Measurements from ENCODE around the gene PRKACG.

PRKACG gene

DNA sequence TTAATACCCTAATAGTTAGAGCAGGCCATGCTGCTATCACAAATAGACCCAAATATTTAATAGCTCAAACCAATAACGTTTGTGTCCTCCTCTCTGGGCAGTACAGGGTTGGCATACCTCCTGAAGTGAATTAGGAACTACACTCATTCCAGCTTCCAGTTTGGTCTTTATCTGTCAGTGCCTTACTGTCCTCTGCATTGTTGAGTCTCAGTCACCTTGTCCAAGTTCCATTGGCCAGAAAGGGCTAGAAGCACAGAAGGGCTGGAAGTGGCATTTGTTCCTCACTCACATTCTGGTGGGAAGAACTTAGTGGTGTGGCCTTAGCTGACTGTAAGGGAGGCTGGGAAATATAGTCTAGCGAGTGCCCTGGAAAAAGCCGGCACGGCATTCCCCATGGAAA is 32.8 kb upstream of the PRKACG start:
- peaks cover 24 to 36% (median 33%) of the 10 kb centered on the region in 10 experiments for H3K4me1 ChIP-seq
- H3K4me2 ChIP-seq: peak overlapping the region; percentile 45 to 72 (median 66)
- 0 out of 22 replicates have a peak overlapping the region, but pooled peaks of 1 of the 11 experiments have one; percentile 32 for H3K9ac ChIP-seq

DNA sequence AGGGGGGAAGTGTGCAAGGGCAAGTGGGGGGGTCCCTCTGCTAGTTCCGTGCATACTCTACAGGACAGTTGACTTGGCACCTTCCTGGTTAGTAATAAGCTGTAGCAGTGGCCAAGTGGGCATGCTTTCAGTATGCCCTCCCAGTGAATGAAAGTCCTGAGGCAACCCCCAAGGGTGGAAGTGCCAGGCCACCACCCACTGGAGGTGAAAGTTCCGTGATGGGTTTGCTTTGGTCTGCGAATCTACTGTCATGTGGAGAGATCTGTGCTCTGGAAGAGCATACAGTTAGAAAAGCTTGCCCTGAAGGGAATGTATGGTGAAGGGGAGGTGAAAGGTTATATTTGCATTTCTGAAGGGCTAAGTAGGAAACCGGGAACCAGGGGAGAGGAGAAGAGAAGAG is 31.9 kb upstream of the PRKACG start:
- Histone ChIP-seq H3K4me1 (peaks cover 24 to 36% (median 33%) of the 10 kb centered on the region in 10 experiments), H4K20me1 (peaks cover 0 to 79% (median 34%) of the 10 kb centered on the region in 11 experiments; a peak in 16 of 22 replicates), H3K4me3 (no peak overlapping the region), H3K27me3 (no peaks in the 10 kb centered on the region), H3K9ac (no peak overlapping the region), H3K9me3 (replicated peaks in 1 of 11) (no peaks in the 10 kb centered on the region), H3K27ac (no peak overlapping the region), H3K4me2 (peak overlapping the region in 8 of 11 experiments; percentile 12 to 36 (median 26); a peak in 10 of 22 replicates), H3K36me3 (peaks cover 9 to 64% (median 39%) of the 10 kb centered on the region in 11 experiments)
- TF ChIP-seq Cebpa-rat (IDR thresholded peaks at IDR 0.05): no peak

More for the DNA sequence above, 32.8 kb upstream of the PRKACG start:
- TF ChIP-seq Cebpa-rat (IDR thresholded peaks at IDR 0.05): no peak
- peaks cover 9 to 64% (median 43%) of the 10 kb centered on the region in 11 experiments for H3K36me3 ChIP-seq
- H3K9me3 ChIP-seq (replicated peaks in 1 of 11): no peaks in the 10 kb centered on the region
- no peaks in the 10 kb centered on the region for H3K27me3 ChIP-seq
- H4K20me1 ChIP-seq: peaks cover 0 to 70% (median 28%) of the 10 kb centered on the region in 11 experiments; a peak in 16 of 22 replicates
- H3K4me3 ChIP-seq: no peak overlapping the region
- no peak overlapping the region for H3K27ac ChIP-seq

GRCh38 chr9:69044240-69045219 is 30.6 kb upstream of the PRKACG start:
- Histone ChIP-seq H3K27ac (no peak overlapping the region), H3K36me3 (peaks cover 9 to 56% (median 38%) of the 10 kb centered on the region in 11 experiments), H3K4me3 (no peak overlapping the region), H4K20me1 (peaks cover 0 to 92% (median 39%) of the 10 kb centered on the region in 11 experiments; a peak in 16 of 22 replicates), H3K27me3 (no peaks in the 10 kb centered on the region), H3K9me3 (replicated peaks in 1 of 11) (no peaks in the 10 kb centered on the region; a peak in 1 of 22 replicates), H3K4me2 (peak overlapping the region; percentile 12 to 57 (median 39); a peak in 21 of 22 replicates), H3K9ac (peak overlapping the region in 1 of 11 experiments; percentile 13; a peak in 1 of 22 replicates), H3K4me1 (peaks cover 24 to 36% (median 33%) of the 10 kb centered on the region in 10 experiments)
- no peak for TF ChIP-seq Cebpa-rat (IDR thresholded peaks at IDR 0.05)

- no peak for TF ChIP-seq Cebpa-rat (IDR thresholded peaks at IDR 0.05)
- H3K4me2 ChIP-seq: no peak overlapping the region
- peaks cover 0 to 20% (median 4%) of the 10 kb centered on the region in 11 experiments; a peak in 9 of 22 replicates for H3K36me3 ChIP-seq
- H3K9me3 ChIP-seq (replicated peaks in 1 of 11): no peaks in the 10 kb centered on the region; a peak in 1 of 22 replicates
- no peak overlapping the region for H3K27ac ChIP-seq
- H3K27me3 ChIP-seq: no peaks in the 10 kb centered on the region
- H4K20me1 ChIP-seq: peaks cover 0 to 89% (median 42%) of the 10 kb centered on the region in 11 experiments; a peak in 16 of 22 replicates
- no peak overlapping the region for H3K9ac ChIP-seq
- peaks cover 19 to 28% (median 25%) of the 10 kb centered on the region in 10 experiments for H3K4me1 ChIP-seq
- H3K4me3 ChIP-seq: no peak overlapping the region
These were observed 26.7 kb upstream of the PRKACG start for GRCh38 chr9:69040646-69041045.

DNA sequence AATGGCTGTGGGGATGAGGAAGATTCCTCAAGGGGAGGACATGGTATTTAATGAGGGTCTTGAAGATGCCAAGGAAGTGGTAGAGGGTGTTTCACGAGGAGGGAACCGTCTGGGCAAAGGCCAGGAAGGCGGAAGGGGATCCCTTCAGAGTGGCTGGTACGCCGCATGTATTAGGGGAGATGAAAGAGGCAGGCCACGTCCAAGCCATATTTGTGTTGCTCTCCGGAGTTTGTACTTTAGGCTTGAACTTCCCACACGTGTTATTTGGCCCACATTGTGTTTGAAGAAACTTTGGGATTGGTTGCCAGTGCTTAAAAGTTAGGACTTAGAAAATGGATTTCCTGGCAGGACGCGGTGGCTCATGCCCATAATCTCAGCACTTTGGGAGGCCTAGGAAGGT is 22.9 kb upstream of the PRKACG start:
- H3K27me3 ChIP-seq: no peaks in the 10 kb centered on the region
- H4K20me1 ChIP-seq: peaks cover 0 to 50% (median 18%) of the 10 kb centered on the region in 11 experiments; a peak in 14 of 22 replicates
- TF ChIP-seq Cebpa-rat (IDR thresholded peaks at IDR 0.05): no peak
- no peaks in the 10 kb centered on the region; a peak in 1 of 22 replicates for H3K9me3 ChIP-seq (replicated peaks in 1 of 11)
- H3K27ac ChIP-seq: peak overlapping the region in 10 of 11 experiments; percentile 70 to 92 (median 87); a peak in 19 of 22 replicates
- H3K4me3 ChIP-seq: peak overlapping the region; percentile 65 to 82 (median 76)
- peak overlapping the region; percentile 77 to 91 (median 89); a peak in 21 of 22 replicates for H3K9ac ChIP-seq
- H3K4me1 ChIP-seq: peaks cover 7 to 18% (median 13%) of the 10 kb centered on the region in 10 experiments; a peak in 18 of 20 replicates
- peak overlapping the region; percentile 77 to 92 (median 87) for H3K4me2 ChIP-seq
- H3K36me3 ChIP-seq: peaks cover 0 to 9% (median 0%) of the 10 kb centered on the region in 11 experiments; a peak in 5 of 22 replicates

GRCh38 chr9:69036309-69036708 is 22.4 kb upstream of the PRKACG start:
- peaks cover 0 to 45% (median 13%) of the 10 kb centered on the region in 11 experiments; a peak in 14 of 22 replicates for H4K20me1 ChIP-seq
- peak overlapping the region; percentile 65 to 82 (median 76) for H3K4me3 ChIP-seq
- H3K27me3 ChIP-seq: no peaks in the 10 kb centered on the region
- peak overlapping the region; percentile 77 to 92 (median 87) for H3K4me2 ChIP-seq
- H3K36me3 ChIP-seq: peaks cover 0 to 8% (median 0%) of the 10 kb centered on the region in 11 experiments; a peak in 5 of 22 replicates
- no peak for TF ChIP-seq Cebpa-rat (IDR thresholded peaks at IDR 0.05)
- H3K4me1 ChIP-seq: peaks cover 7 to 18% (median 13%) of the 10 kb centered on the region in 10 experiments; a peak in 18 of 20 replicates
- H3K27ac ChIP-seq: peak overlapping the region; percentile 59 to 92 (median 87); a peak in 21 of 22 replicates
- peak overlapping the region; percentile 77 to 91 (median 89) for H3K9ac ChIP-seq
- no peaks in the 10 kb centered on the region; a peak in 1 of 22 replicates for H3K9me3 ChIP-seq (replicated peaks in 1 of 11)

DNA sequence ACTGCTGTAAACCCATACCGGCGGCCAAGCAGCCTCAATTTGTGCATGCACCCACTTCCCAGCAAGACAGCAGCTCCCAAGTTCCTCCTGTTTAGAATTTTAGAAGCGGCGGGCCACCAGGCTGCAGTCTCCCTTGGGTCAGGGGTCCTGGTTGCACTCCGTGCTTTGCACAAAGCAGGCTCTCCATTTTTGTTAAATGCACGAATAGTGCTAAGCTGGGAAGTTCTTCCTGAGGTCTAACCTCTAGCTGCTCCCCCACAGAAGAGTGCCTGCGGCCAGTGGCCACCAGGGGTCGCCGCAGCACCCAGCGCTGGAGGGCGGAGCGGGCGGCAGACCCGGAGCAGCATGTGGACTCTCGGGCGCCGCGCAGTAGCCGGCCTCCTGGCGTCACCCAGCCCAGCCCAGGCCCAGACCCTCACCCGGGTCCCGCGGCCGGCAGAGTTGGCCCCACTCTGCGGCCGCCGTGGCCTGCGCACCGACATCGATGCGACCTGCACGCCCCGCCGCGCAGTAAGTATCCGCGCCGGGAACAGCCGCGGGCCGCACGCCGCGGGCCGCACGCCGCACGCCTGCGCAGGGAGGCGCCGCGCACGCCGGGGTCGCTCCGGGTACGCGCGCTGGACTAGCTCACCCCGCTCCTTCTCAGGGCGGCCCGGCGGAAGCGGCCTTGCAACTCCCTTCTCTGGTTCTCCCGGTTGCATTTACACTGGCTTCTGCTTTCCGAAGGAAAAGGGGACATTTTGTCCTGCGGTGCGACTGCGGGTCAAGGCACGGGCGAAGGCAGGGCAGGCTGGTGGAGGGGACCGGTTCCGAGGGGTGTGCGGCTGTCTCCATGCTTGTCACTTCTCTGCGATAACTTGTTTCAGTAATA is 21.8 kb upstream of the PRKACG start, which contains the start of gene FXN:
FXN (plus strand) TSS at position 315 of the 871 bp plus-strand sequence; CDS start at position 346, 31 bp downstream.
- peak within 1 kb of the TSS; percentile 77 to 92 (median 87) for H3K4me2 ChIP-seq
- peaks cover 0 to 39% (median 7%) of the 10 kb centered on the region in 11 experiments; a peak in 11 of 22 replicates for H4K20me1 ChIP-seq
- H3K9me3 ChIP-seq (replicated peaks in 1 of 11): no peaks in the 10 kb centered on the region; a peak in 1 of 22 replicates
- peaks cover 10 to 24% (median 18%) of the 10 kb centered on the region in 10 experiments; a peak in 19 of 20 replicates for H3K4me1 ChIP-seq
- H3K9ac ChIP-seq: peak within 1 kb of the TSS; percentile 77 to 91 (median 89)
- peak within 1 kb of the TSS; percentile 59 to 92 (median 87); a peak in 21 of 22 replicates for H3K27ac ChIP-seq
- H3K27me3 ChIP-seq: no peaks in the 10 kb centered on the region
- H3K4me3 ChIP-seq: peak within 1 kb of the TSS; percentile 65 to 82 (median 76)
- H3K36me3 ChIP-seq: peaks cover 0 to 6% (median 0%) of the 10 kb centered on the region in 11 experiments; a peak in 4 of 22 replicates
- TF ChIP-seq Cebpa-rat (IDR thresholded peaks at IDR 0.05): no peak

All from BLaER1 treated with 17β-estradiol and CSF1 and Interleukin-3, amounts not matched to agents 10 nM and 100 nM (cell line).